ENCODE data around the gene GH1.
"Not testable (repeated sequence)": the region's sequence is repeated elsewhere in the genome, so short reads cannot be mapped to it uniquely, and the experiment has no call there.

GH1 gene

DNA sequence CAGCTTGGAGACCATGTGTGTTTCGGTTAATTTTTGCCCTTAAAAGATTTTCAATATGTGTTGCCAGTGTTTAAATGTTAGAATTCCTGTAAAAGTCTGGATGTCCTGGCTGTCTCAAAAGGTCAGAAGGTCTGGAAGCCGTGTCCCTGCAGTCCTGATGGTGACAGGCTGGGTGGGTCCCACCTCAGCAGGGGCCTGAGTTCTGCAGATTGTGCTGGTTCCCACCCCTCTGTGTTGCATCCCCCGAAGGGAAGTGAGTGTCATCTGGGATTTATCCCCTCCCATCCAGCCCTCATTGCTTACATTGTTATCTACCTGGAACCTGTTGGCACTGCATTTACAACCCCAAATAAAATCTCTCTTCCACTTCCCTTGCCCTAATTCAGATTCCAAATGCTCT lies 24.6 kb downstream of the GH1 start:
- DNase-seq: not testable (repeated sequence)

DNA sequence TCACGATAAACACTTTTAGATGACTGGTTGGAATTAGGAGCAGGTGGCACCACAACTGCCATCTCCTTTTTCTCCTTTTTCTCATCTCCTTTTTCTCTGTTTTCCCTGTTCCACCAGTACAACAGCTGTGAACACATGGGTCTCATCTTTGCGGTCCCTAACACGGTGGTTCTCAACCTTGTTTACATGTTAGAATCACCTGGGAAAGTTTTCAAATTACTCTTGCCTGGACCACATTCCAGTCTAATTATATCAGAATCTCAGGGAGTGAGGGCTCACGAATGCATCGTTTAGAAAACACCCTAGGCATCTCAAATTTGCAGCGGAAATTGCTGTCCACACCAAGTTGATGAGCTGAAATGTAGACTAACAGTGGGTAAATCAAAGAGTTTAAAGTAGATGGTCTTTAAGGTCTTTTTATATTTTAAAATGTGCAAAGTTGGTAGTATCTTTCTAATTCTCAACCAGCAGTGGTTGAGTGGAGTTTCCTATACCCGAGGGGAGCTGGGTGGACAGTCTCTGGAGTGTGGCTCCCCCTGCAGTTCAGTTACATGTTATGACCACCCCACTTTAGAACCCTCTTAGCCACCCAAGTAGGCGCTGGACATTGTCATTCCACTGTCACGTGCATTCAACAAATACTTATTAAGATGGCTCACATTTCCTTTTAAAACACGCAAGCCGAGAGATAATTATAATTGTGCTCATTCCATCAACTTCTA lies 26.2 kb downstream of the GH1 start:
- DNase-seq: not testable (repeated sequence)

DNA sequence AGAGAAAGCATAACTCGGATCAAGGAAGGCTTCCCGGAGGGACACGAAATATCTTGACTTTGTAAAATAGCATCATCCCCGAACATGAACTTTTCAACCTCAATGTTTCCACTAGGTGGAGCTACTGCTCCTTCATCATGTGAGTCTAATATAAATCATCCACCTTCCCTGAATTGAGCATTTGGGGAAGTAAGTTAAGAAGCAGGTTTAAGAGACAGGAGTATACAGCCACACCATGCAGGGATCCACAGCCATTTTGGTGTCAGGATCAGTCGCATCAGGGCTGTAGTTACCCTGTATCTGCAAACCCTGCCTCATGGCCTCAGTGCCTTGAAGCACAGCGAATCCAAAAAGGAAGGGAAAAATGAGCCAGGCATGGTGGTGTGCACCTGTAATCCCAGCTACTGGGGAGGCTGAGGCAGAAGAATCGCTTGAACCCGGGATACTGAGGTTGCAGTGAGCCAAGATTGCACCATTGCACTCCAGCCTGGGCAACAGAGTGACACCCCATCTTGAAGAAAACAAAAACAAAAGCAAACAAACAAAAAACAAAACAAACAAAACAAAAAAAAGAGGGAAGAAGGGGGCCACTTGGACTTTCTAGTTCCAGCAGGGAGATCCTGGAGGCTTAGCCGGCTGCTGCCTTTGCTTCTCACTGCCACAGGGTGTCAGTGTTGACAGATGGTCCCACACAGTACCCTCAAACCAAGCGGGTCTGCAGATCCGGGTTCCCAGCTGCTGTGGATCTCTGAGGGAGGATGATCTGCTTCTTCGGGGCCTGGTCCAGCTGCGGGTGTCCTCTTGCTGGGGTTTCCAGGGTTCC lies 29.4 kb downstream of the GH1 start:
- not testable (repeated sequence) for DNase-seq

DNA sequence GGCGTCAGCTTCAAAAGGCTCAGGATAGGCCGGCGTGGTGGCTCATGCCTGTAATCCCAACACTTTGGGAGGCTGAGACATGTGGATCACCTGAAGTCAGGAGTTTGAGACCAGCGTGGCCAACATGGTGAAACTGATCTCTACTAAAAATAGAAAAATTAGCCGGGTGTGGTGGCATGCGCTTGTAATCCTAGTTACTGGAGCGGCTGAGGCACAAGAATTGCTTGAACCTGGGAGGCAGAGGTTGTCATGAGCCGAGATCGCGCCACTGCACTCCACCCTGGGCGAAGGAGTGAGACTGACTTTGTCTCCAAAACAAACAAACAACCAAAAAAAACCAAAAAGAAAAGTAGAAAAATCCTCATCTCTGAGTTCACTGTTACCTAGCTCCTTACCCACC lies 33.5 kb downstream of the GH1 start:
- not testable (repeated sequence) for DNase-seq

DNA sequence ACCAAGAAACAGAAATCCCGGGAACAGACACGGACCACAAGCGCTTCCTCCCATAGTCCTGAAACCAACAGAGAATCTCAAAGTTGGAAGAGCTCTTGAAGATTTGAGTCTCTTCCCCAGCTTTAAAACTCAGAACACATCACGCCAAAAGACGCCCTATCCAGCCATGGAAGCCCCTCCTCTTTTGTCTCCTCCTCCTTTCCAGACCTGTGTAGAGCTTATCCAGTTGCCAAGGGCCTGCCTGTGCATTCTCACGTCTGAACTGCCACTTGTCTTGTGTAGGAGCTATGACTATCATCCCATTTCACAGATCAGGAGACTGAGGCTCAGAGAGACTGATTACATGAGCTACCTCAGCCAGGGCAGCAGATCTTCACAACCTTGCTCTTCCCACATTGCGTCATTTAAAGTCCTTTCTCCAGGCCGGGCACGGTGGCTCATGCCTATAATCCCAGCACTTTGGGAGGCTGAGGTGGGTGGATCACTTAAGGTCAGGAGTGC lies 36.0 kb downstream of the GH1 start:
- DNase-seq: not testable (repeated sequence)

DNA sequence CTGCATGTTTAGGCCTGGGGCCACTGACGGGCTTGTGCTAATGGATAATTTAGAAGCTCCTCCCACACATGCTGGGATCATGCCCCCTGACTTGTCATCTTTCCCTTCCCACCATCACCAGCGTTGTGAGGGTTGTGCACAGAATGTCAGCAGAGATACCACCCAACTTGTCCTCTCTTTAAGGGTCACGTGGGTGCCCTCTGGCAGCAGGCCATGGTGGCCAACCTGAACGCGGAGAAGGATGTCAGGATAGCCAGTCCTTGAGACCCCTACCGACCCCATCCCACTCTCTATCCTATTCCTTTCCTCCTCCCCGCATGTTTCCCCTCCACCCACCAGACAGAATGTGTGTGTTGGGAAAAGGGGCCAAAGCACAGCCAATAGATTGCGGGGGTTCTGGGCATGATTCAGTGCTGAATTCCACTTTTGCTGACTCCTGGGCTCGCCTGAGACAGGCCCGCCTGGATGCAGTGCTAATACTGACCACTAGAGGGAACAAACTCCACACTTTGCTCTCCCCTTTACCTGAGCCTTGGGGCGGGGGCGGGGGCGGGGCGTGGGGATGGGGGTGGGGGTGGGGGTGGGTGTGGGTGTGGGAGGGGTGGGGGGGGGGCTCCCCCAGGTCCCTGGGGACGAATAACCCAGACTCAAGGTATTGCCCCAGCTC lies 36.6 kb downstream of the GH1 start, which contains the start of gene GH2:
Gene GH2, minus strand, starts transcription at position 10 of the 667 bp plus-strand sequence. CDS start 143 bp downstream, outside the sequence.
- DNase-seq: no peak

DNA sequence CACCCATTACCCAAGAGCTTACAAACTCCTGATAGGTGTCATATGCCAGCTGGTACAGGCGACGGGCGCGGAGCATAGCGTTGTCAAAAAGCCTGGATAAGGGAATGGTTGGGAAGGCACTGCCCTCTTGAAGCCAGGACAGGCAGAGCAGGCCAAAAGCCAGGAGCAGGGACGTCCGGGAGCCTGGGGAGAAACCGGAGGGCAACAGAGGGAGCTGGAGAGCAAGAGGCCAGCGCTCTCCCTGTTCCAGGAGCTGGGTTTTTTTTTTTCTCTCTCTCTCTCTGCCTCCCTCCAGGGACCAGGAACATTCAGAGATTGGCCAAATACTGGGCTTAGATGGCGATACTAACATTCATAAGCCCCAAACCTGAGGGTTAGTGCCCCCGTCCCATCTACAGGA lies 37.3 kb downstream of the GH1 start:
- not testable (repeated sequence) for DNase-seq

DNA sequence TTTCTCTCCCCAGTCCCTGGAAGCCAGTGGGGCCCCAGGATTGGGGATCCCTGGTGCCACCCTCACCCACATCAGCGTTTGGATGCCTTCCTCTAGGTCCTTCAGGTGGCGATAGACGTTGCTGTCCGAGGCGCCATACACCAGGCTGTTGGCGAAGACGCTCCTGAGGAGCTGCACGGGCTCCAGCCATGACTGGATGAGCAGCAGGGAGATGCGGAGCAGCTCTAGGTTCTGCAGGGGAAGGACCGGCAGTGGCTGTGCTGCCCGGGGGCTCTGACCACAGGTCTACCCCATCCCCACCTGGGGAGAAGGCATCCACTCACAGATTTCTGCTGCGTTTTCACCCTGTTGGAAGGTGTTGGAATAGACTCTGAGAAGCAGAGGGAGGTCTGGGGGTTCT lies 37.9 kb downstream of the GH1 start:
- DNase-seq: no peak

DNA sequence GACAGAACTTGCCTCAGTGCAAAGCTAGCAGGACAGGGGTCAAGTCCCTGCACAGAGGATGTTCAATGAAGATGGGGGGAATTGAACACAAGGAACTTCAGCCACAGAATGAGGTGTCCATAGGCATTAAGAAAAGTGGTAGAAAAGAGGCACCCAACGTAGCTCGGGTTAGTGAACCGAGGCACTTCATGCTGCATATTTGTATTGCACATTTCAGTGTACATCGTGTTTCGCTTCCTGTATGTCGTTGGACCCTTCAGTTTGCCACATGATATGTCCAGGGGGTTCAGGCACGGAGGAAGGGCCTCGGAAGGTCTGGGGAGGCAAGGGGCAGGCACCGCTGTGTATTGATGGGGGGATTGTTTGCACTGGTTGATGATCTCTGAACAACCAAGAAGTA lies 40.2 kb downstream of the GH1 start:
- not testable (repeated sequence) for DNase-seq

DNA sequence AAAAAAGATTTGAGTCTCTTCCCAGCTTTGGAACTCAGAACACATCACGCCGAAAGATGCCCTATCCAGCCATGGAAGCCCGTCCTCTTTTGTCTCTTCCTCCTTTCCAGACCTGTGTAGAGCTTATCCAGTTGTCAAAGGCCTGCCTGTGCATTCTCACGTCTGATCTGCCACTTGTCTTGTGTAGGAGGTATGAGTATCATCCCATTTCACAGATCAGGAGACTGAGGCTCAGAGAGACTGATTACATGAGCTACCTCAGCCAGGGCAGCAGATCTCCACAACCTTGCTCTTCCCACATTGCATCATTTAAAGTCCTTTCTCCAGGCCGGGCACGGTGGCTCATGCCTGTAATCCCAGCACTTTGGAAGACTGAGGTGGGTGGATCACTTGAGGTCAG lies 43.9 kb downstream of the GH1 start:
- DNase-seq: not testable (repeated sequence)

DNA sequence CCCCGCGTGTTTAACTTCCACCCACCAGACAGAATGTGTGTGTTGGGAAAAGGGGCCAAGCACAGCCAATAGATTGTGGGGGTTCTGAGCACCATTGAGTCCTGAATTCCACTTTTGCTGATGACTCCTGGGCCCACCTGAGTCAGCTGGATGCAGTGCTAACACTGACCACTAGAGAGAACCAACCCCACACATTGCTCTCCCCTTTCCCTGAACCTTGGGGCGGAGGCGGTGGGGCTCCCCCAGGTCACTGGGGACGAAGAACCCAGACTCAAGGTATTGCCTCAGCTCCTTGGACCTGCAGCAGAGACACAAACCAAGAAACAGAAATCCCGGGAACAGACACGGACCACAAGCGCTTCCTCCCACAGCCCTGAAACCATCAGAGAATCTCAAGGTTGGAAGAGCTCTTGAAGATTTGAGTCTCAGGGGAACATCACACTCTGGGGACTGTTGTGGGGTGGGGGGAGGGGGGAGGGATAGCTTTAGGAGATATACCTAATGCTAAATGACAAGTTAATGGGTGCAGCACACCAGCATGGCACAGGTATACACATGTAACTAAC lies 44.5 kb downstream of the GH1 start:
- not testable (repeated sequence) for DNase-seq

DNA sequence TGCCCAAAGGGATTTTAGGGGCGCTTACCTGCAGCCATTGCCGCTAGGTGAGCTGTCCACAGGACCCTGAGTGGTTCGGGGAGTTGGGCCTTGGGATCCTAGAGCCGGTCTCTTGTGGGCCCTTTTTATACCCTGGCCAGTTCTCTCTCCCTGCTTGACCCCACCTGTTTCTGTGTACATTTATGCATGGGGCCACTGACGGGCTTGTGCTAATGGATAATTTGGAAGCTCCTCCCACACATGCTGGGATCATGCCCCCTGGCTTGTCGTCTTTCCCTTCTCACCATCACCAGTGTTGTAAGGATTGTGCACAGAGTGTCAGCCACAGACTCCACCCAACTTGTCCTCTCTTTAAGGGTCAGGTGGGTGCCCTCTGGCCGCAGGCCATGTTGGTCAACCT lies 45.1 kb downstream of the GH1 start, which contains the start of gene CSH2:
Gene CSH2, minus strand, starts transcription at position 101 of the 400 bp plus-strand sequence. Its CDS starts 63 bp downstream, at position 38.
- DNase-seq: not testable (repeated sequence)

DNA sequence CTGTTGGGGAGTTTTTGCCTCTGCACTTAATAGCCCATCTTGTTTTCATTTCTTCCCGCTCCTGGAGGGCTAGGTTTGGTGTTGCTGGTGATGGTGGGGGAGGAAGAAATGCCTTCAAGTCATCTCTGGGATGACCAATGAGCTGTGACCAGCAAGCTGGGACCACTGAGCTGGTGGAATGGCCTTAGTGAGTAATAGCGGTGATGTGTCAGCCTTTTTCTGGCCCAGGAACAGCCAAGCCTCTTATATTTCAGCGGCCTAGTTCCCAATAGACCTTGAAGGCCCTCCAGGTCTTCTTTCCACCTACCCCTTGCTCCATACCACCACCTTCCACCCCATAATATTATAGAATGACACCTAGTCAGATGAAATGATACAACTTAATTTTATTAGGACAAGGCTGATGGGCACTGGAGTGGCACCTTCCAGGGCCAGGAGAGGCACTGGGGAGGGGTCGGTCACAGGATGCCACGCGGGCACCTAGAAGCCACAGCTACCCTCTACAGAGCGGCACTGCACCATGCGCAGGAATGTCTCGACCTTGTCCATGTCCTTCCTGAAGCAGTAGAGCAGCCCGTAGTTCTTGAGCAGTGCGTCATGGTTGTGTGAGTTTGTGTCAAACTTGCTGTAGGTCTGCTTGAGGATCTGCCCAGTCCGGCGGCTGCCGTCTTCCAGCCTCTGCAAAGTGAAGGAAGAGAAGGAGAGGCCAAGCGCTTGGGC lies 46.8 kb downstream of the GH1 start:
- not testable (repeated sequence) for DNase-seq

DNA sequence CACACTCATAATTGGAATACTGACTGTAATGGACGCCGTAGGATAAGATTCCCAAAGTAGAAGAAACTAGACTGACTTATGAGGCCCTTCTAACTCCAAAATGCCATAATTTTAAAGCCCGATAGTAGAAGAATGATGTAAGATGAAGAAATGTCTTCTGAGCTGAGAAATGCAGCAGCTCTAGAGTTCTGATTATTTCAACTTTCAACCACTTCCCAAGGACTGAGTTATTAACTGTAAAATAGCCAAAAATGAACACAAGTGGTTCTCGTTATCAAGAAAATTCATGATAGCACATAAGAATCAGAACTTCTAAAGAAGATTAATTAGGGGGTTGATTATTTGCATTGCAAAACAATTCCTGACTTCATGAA lies 48.4 kb downstream of the GH1 start:
- not testable (repeated sequence) for DNase-seq

DNA sequence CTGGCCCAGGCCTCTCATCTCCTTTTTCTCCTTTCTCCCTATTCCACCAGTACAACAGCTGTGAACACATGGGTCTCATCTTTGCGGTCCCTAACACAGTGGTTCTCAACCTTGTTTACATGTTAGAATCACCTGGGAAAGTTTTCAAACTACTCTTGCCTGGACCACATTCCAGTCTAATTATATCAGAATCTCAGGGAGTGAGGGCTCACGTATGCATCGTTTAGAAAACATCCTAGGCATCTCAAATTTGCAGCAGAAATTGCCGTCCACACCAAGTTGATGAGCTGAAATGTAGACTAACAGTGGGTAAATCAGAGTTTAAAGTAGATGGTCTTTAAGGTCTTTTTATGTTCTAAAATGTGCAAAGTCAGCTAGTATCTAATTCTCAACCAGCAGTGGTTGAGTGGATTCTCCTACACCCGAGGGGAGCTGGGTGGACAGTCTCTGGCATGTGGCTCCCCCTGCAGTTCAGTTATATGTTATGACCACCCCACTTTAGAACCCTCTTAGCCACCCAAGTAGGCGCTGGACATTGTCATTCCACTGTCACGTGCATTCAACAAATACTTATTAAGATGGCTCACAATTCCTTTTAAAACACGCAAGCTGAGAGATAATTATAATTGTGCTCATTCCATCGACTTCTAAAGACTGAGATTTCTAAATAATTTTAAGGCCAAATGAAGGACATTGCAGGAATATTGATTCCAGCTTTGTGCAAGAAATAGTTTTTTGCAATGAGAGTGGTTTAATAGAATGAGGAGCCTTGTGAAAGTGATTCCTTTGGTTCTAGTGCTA lies 48.9 kb downstream of the GH1 start:
- DNase-seq: not testable (repeated sequence)
